Endothelial cell of umbilical vein (primary cell): Measurements from ENCODE around the gene FHIT. TPM values are rescaled to one million over a fixed set of nuclear protein-coding genes. Genes with fewer than 3 reads are reported as not detected.

Experiments
- BruUV-seq: library from RNA; stranded (reverse); fragments of 400-500 nt; replicated peaks from 2 replicates; lab custom pipeline; 2021; lab: Mats Ljungman, UMichigan
- CTCF ChIA-PET: fragments of 300-600, 350-600 bp; sonication (Branson Sonifier 250); formaldehyde crosslinking; loops from one replicate; lab custom pipeline; 2021; ENCODE audit warnings: antibody characterized with exemption, inconsistent platforms; lab: Charles Lee
- POLR2A ChIA-PET: fragments of 300-600, 350-600 bp; sonication (Branson Sonifier 250); formaldehyde crosslinking; loops from one replicate; lab custom pipeline; 2021; ENCODE audit warnings: antibody characterized with exemption, inconsistent platforms; lab: Charles Lee
- DNase-seq: peaks from one replicate; pipeline ENCODE4 v3.0.0-alpha.2; 2011; ENCODE audit warnings: low read depth, low spot score
- FAIRE-seq: peaks from 2 replicates; lab custom pipeline; 2011; peaks lifted over from hg19 to GRCh38; lab: Jason Lieb, UNC
- H2AFZ ChIP-seq: 2 replicates; pipeline ENCODE4 v1.6.0; 2012; ENCODE audit warnings: low read depth, low read length, control low read depth, inconsistent platforms
- H3K27ac ChIP-seq: 2 replicates; pipeline ENCODE4 v1.5.1; 2011; ENCODE audit warnings: low read depth, mild to moderate bottlenecking, control low read depth, low read length, moderate library complexity; ENCODE audit not compliant: insufficient read depth
- H3K27me3 ChIP-seq, 2 experiments: 2 replicates each; pipeline versions ENCODE4 v1.6.0 to v1.6.1; 2011; ENCODE audit warnings: low read length in 2 of 2, mixed read lengths in 1 of 2; ENCODE audit not compliant: control insufficient read depth in 2 of 2, insufficient read depth in 2 of 2
- H3K36me3 ChIP-seq, 2 experiments: 2 replicates in 1 of 2; 3 replicates in 1 of 2; pipeline ENCODE4 v1.5.1; 2011; ENCODE audit warnings: low read length in 2 of 2, mild to moderate bottlenecking in 1 of 2, moderate library complexity in 1 of 2; ENCODE audit not compliant: control insufficient read depth in 2 of 2, insufficient read depth in 2 of 2; ENCODE audit errors: extremely low read depth in 1 of 2
- H3K4me1 ChIP-seq: 3 replicates; pipeline ENCODE4 v1.5.1; 2011; ENCODE audit warnings: mild to moderate bottlenecking, low read length; ENCODE audit not compliant: control insufficient read depth, insufficient read depth; ENCODE audit errors: extremely low read depth
- H3K4me2 ChIP-seq: 2 replicates; pipeline ENCODE4 v1.6.1; 2011; ENCODE audit warnings: low read length, control low read depth, mixed read lengths; ENCODE audit not compliant: insufficient read depth
- H3K4me3 ChIP-seq, 3 experiments: fragments of 200-600 bp in 1 of 3; sonication (generic), shearing (Covaris generic) in 1 of 3; replicated peaks in 1 of 3; 2 replicates each; pipeline ENCODE4 v1.5.1; 2011 to 2016; ENCODE audit warnings: control low read depth in 3 of 3, low read length in 3 of 3, mild to moderate bottlenecking in 2 of 3, inconsistent platforms in 1 of 3, low read depth in 1 of 3, moderate library complexity in 1 of 3; ENCODE audit not compliant: insufficient read depth in 1 of 3
- H3K79me2 ChIP-seq: 2 replicates; pipeline ENCODE4 v1.6.0; 2012; ENCODE audit warnings: low read length, inconsistent platforms; ENCODE audit not compliant: control insufficient read depth, insufficient read depth
- H3K9ac ChIP-seq: replicated peaks from 2 replicates; pipeline ENCODE3; 2011; ENCODE audit warnings: low read length, control low read depth; ENCODE audit not compliant: insufficient read depth; ENCODE audit errors: extremely low read depth
- H3K9me1 ChIP-seq: replicated peaks from 3 replicates; pipeline ENCODE4 v1.6.0; 2011; ENCODE audit warnings: mild to moderate bottlenecking, low read length; ENCODE audit not compliant: control insufficient read depth, insufficient read depth; ENCODE audit errors: extremely low read depth
- H3K9me3 ChIP-seq: replicated peaks from 2 replicates; pipeline ENCODE4 v1.5.1; 2012; ENCODE audit warnings: low read length, inconsistent platforms; ENCODE audit not compliant: control insufficient read depth, insufficient read depth
- H4K20me1 ChIP-seq: replicated peaks from 2 replicates; pipeline ENCODE3; 2011; ENCODE audit warnings: mild to moderate bottlenecking, low read length; ENCODE audit not compliant: control insufficient read depth, insufficient read depth; ENCODE audit errors: extremely low read depth
- EZH2 ChIP-seq: IDR thresholded peaks from 2 replicates; pipeline ENCODE4 v1.6.1; 2012; ENCODE audit warnings: borderline replicate concordance, low read depth, mild to moderate bottlenecking, moderate library complexity, low read length, inconsistent platforms; ENCODE audit not compliant: severe bottlenecking
- FOS ChIP-seq: IDR thresholded peaks from 2 replicates; pipeline ENCODE4 v1.6.1; 2011; ENCODE audit warnings: mild to moderate bottlenecking, low read length, moderate library complexity, borderline replicate concordance; ENCODE audit not compliant: insufficient read depth
- GATA2 ChIP-seq: IDR thresholded peaks from 2 replicates; pipeline ENCODE4 v1.7.0; 2011; ENCODE audit warnings: low read depth, mild to moderate bottlenecking, moderate library complexity, mixed read lengths, low read length; ENCODE audit not compliant: insufficient read length, insufficient read depth
- JUN ChIP-seq: IDR thresholded peaks from 2 replicates; pipeline ENCODE4 v1.6.1; 2011; ENCODE audit warnings: borderline replicate concordance, low read depth; ENCODE audit not compliant: insufficient read length, insufficient read depth
- MYC ChIP-seq: IDR thresholded peaks from one replicate; pipeline ENCODE4 v1.6.1; 2011; ENCODE audit warnings: mild to moderate bottlenecking, low read depth, low read length
- POLR2A ChIP-seq: IDR thresholded peaks from 2 replicates; pipeline ENCODE4 v1.6.1; 2012; ENCODE audit warnings: low read depth, mild to moderate bottlenecking, control low read depth, low read length
- POLR2AphosphoS5 ChIP-seq: IDR thresholded peaks from 2 replicates; pipeline ENCODE4 v1.6.1; 2012; ENCODE audit warnings: low read depth, mild to moderate bottlenecking, control low read depth, low read length, moderate library complexity; ENCODE audit not compliant: insufficient read depth
- dilution Hi-C: fragments of 300-500 bp; cut with MboI; formaldehyde crosslinking; loops from one replicate; pipeline ENCODE4 v1.15.0; 2019; ENCODE audit warnings: low sequenced_read_pairs; ENCODE audit not compliant: extremely low pct_ligation_motif_present
- intact Hi-C: fragments of 100-400 bp; cut with micrococcal nuclease; formaldehyde crosslinking; loops from one replicate; pipeline ENCODE4 v1.10.0; 2022
- polyA plus RNA-seq, 4 experiments: library from polyadenylated mRNA; depleted of rRNA in 3 of 4; stranded (reverse) in 3 of 4; unstranded in 1 of 4; fragments of >200 nt; gene quantifications; 2 replicates each; pipeline versions ENCODE4 v1.2.1 to v1.2.3, GENCODE V29; 2011 to 2012; ENCODE audit warnings: missing spikeins in 1 of 4
- total RNA-seq: library from RNA; stranded (reverse); gene quantifications from 2 replicates; pipeline ENCODE4 v1.2.3, GENCODE V29; 2021
- TF ChIP-seq, protein P1 (sequence below): IDR thresholded peaks from 2 replicates; pipeline ENCODE4 v1.6.1; 2011; ENCODE audit not compliant: insufficient read depth, insufficient read length
- TF ChIP-seq, protein P2 (sequence below), 2 donors: IDR thresholded peaks; 1 replicate in 1 of 2; 2 replicates in 1 of 2; pipeline ENCODE4 v1.5.1; 2011; ENCODE audit warnings: low read length in 2 of 2, mild to moderate bottlenecking in 2 of 2, moderate library complexity in 2 of 2, control low read depth in 1 of 2, inconsistent platforms in 1 of 2, low read depth in 1 of 2; ENCODE audit not compliant: insufficient read depth in 1 of 2; ENCODE audit errors: extremely low read depth in 1 of 2

The FHIT gene
- total and polyA plus RNA-seq, 2 donors (not counting 3 experiments of a cell fraction or from before 2014, with no cell fraction given): 0.47 to 2.2 TPM

DNA sequence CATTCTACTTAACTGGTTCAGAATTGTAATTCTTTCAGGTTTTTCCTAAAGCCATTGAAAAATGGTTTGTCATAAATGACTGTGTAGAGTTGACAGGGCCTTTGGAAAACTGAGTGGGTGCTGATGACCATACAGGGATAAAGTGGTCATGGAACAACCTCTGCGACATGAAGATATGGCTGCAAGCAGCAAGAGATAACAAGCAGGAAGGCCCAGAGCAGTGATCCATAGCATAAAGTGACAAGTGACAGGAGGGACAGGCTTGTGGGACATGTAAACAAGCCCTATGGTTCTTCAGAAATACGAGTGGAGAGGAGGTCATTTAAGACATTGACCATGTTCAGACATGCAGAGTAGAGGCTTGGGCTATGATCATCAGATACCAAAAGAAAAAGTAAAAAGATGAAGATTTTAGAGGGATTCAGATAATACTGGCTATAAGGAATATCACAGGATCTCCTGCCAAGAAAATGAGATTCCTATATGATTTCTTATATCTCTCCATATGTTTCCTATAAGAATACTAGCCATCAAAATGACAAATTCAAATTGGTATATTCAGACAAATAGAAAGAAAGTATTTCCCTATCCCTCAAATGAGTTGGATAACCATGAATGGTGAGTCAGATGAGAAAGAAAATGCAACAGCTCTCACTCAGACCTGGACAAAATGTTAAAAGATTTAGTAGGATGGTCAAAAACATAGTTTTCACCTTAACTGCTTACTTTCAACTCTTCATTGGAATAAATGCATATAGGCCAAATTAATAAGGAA lies 1373.8 kb downstream of the FHIT start:
- CTCF ChIA-PET: no interaction called here

More for the DNA sequence above, 1373.8 kb downstream of the FHIT start:
- H3K36me3 ChIP-seq: no peaks in the 10 kb centered on the region
- dilution Hi-C loops: no loop called here
- TF ChIP-seq POLR2AphosphoS5: no peak
- TF ChIP-seq MYC: no peak
- TF ChIP-seq POLR2A: no peak
- no peak for TF ChIP-seq GATA2
- TF ChIP-seq EZH2: no peak
- TF ChIP-seq, protein P1, sequence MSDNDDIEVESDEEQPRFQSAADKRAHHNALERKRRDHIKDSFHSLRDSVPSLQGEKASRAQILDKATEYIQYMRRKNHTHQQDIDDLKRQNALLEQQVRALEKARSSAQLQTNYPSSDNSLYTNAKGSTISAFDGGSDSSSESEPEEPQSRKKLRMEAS: no peak
- TF ChIP-seq JUN: no peak
- no peak for TF ChIP-seq FOS
- TF ChIP-seq, protein P2, sequence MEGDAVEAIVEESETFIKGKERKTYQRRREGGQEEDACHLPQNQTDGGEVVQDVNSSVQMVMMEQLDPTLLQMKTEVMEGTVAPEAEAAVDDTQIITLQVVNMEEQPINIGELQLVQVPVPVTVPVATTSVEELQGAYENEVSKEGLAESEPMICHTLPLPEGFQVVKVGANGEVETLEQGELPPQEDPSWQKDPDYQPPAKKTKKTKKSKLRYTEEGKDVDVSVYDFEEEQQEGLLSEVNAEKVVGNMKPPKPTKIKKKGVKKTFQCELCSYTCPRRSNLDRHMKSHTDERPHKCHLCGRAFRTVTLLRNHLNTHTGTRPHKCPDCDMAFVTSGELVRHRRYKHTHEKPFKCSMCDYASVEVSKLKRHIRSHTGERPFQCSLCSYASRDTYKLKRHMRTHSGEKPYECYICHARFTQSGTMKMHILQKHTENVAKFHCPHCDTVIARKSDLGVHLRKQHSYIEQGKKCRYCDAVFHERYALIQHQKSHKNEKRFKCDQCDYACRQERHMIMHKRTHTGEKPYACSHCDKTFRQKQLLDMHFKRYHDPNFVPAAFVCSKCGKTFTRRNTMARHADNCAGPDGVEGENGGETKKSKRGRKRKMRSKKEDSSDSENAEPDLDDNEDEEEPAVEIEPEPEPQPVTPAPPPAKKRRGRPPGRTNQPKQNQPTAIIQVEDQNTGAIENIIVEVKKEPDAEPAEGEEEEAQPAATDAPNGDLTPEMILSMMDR (IDR thresholded peaks at IDR 0.05; ENCODE audit: extremely low read depth in 1 of 2, insufficient read depth in 1 of 2, low read depth in 1 of 2, low read length in 2 of 2): no peak
- H3K4me2 ChIP-seq: no peak overlapping the region
- no peak overlapping the region for H3K4me3 ChIP-seq
- no peaks in the 10 kb centered on the region for H3K9me1 ChIP-seq
- no peak overlapping the region for H3K9ac ChIP-seq
- no peaks in the 10 kb centered on the region for H3K4me1 ChIP-seq
- FAIRE-seq (no peak), DNase-seq (no peak)
- no TSS peak for BruUV-seq
- H2AFZ ChIP-seq: no peak overlapping the region
- POLR2A ChIA-PET: no interaction called here
- no peaks in the 10 kb centered on the region for H4K20me1 ChIP-seq
- no peaks in the 10 kb centered on the region for H3K27me3 ChIP-seq
- intact Hi-C loops: no loop called here
- no peak overlapping the region for H3K27ac ChIP-seq
- no peaks in the 10 kb centered on the region for H3K9me3 ChIP-seq
- no peaks in the 10 kb centered on the region for H3K79me2 ChIP-seq
